ENCODE results near the gene USH2A.

USH2A gene

GRCh38 chr1:215589650-215590435 lies 833.4 kb downstream of the USH2A start:
- Histone ChIP-seq H3K27ac (ENCODE audit: low read depth, low read length, severe bottlenecking) (no peak overlapping the region), H3K4me3 (ENCODE audit: extremely low read depth, insufficient read depth, low read length, poor library complexity, severe bottlenecking) (no peak overlapping the region), H3K9me3 (ENCODE audit: control insufficient read depth, low read length) (peaks cover 2% of the 10 kb centered on the region), H3K36me3 (ENCODE audit: control insufficient read depth, insufficient read depth, low read length) (peaks cover 14% of the 10 kb centered on the region), H3K4me1 (ENCODE audit: control insufficient read depth, insufficient read depth, low read length, poor library complexity, severe bottlenecking) (no peaks in the 10 kb centered on the region)
- WGBS, 2 experiments (ENCODE audit: insufficient coverage in 2 of 2), result 90 to 100% methylated on average over 1 to 2 of the region's 4 CpGs

GRCh38 chr1:215584389-215584788 lies 838.9 kb downstream of the USH2A start:
- Histone ChIP-seq H3K27ac (ENCODE audit: low read depth, low read length, severe bottlenecking) (no peak overlapping the region), H3K4me3 (ENCODE audit: extremely low read depth, insufficient read depth, low read length, poor library complexity, severe bottlenecking) (no peak overlapping the region), H3K4me1 (ENCODE audit: control insufficient read depth, insufficient read depth, low read length, poor library complexity, severe bottlenecking) (no peaks in the 10 kb centered on the region), H3K36me3 (ENCODE audit: control insufficient read depth, insufficient read depth, low read length) (peaks cover 63% of the 10 kb centered on the region), H3K9me3 (ENCODE audit: control insufficient read depth, low read length) (peaks cover 4% of the 10 kb centered on the region)
- WGBS, 2 experiments (ENCODE audit: insufficient coverage in 2 of 2), result 100% methylated on average over 1 of the region's 1 CpG; no CpG with 5 or more reads in 1 of the 2 experiments

- WGBS, 2 experiments (ENCODE audit: insufficient coverage in 2 of 2), result 89 to 90% methylated on average over 3 to 5 of the region's 5 CpGs
- peaks cover 66% of the 10 kb centered on the region for H3K36me3 ChIP-seq (ENCODE audit: control insufficient read depth, insufficient read depth, low read length)
Measured at GRCh38 chr1:215583185-215583749, 840.0 kb downstream of the USH2A start.

GRCh38 chr1:215581896-215582295 lies 841.4 kb downstream of the USH2A start:
- Histone ChIP-seq H3K4me3 (ENCODE audit: extremely low read depth, insufficient read depth, low read length, poor library complexity, severe bottlenecking) (no peak overlapping the region), H3K4me1 (ENCODE audit: control insufficient read depth, insufficient read depth, low read length, poor library complexity, severe bottlenecking) (no peaks in the 10 kb centered on the region), H3K36me3 (ENCODE audit: control insufficient read depth, insufficient read depth, low read length) (peaks cover 72% of the 10 kb centered on the region), H3K9me3 (ENCODE audit: control insufficient read depth, low read length) (peaks cover 4% of the 10 kb centered on the region), H3K27ac (ENCODE audit: low read depth, low read length, severe bottlenecking) (no peak overlapping the region)
- 100% methylated on average over 1 of the region's 2 CpGs; no CpG with 5 or more reads in 1 of the 2 experiments for WGBS, 2 experiments (ENCODE audit: insufficient coverage in 2 of 2)

More at GRCh38 chr1:215583185-215583749, 840.0 kb downstream of the USH2A start:
- Histone ChIP-seq H3K4me3 (ENCODE audit: extremely low read depth, insufficient read depth, low read length, poor library complexity, severe bottlenecking) (no peak overlapping the region), H3K9me3 (ENCODE audit: control insufficient read depth, low read length) (peaks cover 4% of the 10 kb centered on the region), H3K4me1 (ENCODE audit: control insufficient read depth, insufficient read depth, low read length, poor library complexity, severe bottlenecking) (no peaks in the 10 kb centered on the region), H3K27ac (ENCODE audit: low read depth, low read length, severe bottlenecking) (no peak overlapping the region)
